Keratinocyte (primary cell): Measurements from ENCODE around the gene NOG. TPM values are rescaled to one million over a fixed set of nuclear protein-coding genes. Genes with fewer than 3 reads are reported as not detected.

ENCODE experiments used
- DNase-seq: peaks from one replicate; pipeline ENCODE4 v3.0.0-alpha.2; 2011; ENCODE audit warnings: low read depth, missing footprints, low spot score
- FAIRE-seq: peaks from 2 replicates; lab custom pipeline; 2011; peaks lifted over from hg19 to GRCh38; lab: Jason Lieb, UNC
- H2AFZ ChIP-seq: 2 replicates; pipeline ENCODE4 v1.6.0; 2012; ENCODE audit warnings: low read length, control low read depth, inconsistent platforms; ENCODE audit not compliant: control insufficient read depth
- H3K27ac ChIP-seq: 2 replicates; pipeline ENCODE4 v1.5.1; 2011; ENCODE audit warnings: low read length; ENCODE audit not compliant: control insufficient read depth, insufficient read depth
- H3K27me3 ChIP-seq: 3 replicates; pipeline ENCODE4 v1.6.0; 2011; ENCODE audit warnings: low read length; ENCODE audit not compliant: control insufficient read depth, insufficient read depth; ENCODE audit errors: extremely low read depth
- H3K36me3 ChIP-seq, 2 experiments: 2 replicates in 1 of 2; 3 replicates in 1 of 2; pipeline ENCODE4 v1.5.1; 2011; ENCODE audit warnings: low read length in 2 of 2, mild to moderate bottlenecking in 1 of 2; ENCODE audit not compliant: control insufficient read depth in 2 of 2, insufficient read depth in 2 of 2; ENCODE audit errors: extremely low read depth in 1 of 2
- H3K4me1 ChIP-seq: 3 replicates; pipeline ENCODE4 v1.5.1; 2011; ENCODE audit warnings: low read length; ENCODE audit not compliant: control insufficient read depth, insufficient read depth; ENCODE audit errors: extremely low read depth
- H3K4me2 ChIP-seq: 3 replicates; pipeline ENCODE4 v1.6.0; 2011; ENCODE audit warnings: low read depth, low read length; ENCODE audit not compliant: control insufficient read depth, insufficient read depth; ENCODE audit errors: extremely low read depth
- H3K4me3 ChIP-seq, 3 experiments: fragments of 200-600 bp in 1 of 3; sonication (generic) in 1 of 3; 2 replicates in 2 of 3; 3 replicates in 1 of 3; pipeline ENCODE4 v1.5.1; 2011 to 2016; ENCODE audit warnings: low read length in 3 of 3, mild to moderate bottlenecking in 3 of 3, control low read depth in 2 of 3, inconsistent platforms in 1 of 3, low read depth in 1 of 3, mixed read lengths in 1 of 3, mixed run types in 1 of 3, moderate library complexity in 1 of 3; ENCODE audit not compliant: control insufficient read depth in 2 of 3, insufficient read depth in 2 of 3; ENCODE audit errors: extremely low read depth in 1 of 3
- H3K79me2 ChIP-seq: 2 replicates; pipeline ENCODE4 v1.6.0; 2012; ENCODE audit warnings: low read length; ENCODE audit not compliant: control insufficient read depth, insufficient read depth
- H3K9ac ChIP-seq: 3 replicates; pipeline ENCODE4 v1.6.0; 2011; ENCODE audit warnings: low read length; ENCODE audit not compliant: control insufficient read depth, insufficient read depth; ENCODE audit errors: extremely low read depth
- H3K9me1 ChIP-seq: 3 replicates; pipeline ENCODE4 v1.6.0; 2011; ENCODE audit warnings: low read length; ENCODE audit not compliant: control insufficient read depth, insufficient read depth; ENCODE audit errors: extremely low read depth
- H3K9me3 ChIP-seq: 2 replicates; pipeline ENCODE4 v1.5.1; 2012; ENCODE audit warnings: low read depth, low read length; ENCODE audit not compliant: control insufficient read depth
- H4K20me1 ChIP-seq: 3 replicates; pipeline ENCODE4 v1.6.0; 2011; ENCODE audit warnings: low read length; ENCODE audit not compliant: control insufficient read depth, insufficient read depth; ENCODE audit errors: extremely low read depth
- EZH2 ChIP-seq: IDR thresholded peaks from one replicate; pipeline ENCODE4 v1.6.1; 2012; ENCODE audit warnings: inconsistent platforms, mild to moderate bottlenecking, low read length, moderate library complexity
- dilution Hi-C: fragments of 300-500 bp; cut with MboI; formaldehyde crosslinking; loops from one replicate; pipeline ENCODE4 v1.7.0; 2020; ENCODE audit warnings: low sequenced_read_pairs; ENCODE audit not compliant: extremely low pct_ligation_motif_present
- polyA plus RNA-seq, 5 experiments: library from polyadenylated mRNA; depleted of rRNA in 3 of 5; stranded (reverse) in 3 of 5; stranded (forward) in 1 of 5; unstranded in 1 of 5; fragments of >200 nt; gene quantifications; 1 replicate in 1 of 5; 2 replicates in 3 of 5; 3 replicates in 1 of 5; pipeline versions ENCODE4 v1.2.1 to v1.2.3, GENCODE V29; 2011 to 2012; ENCODE audit warnings: missing spikeins in 2 of 5, low read depth in 1 of 5, low replicate concordance in 1 of 5
- TF ChIP-seq, protein P1 (sequence below), 3 experiments: IDR thresholded peaks in 1 of 3; conservative IDR thresholded peaks in 1 of 3; optimal IDR thresholded peaks in 1 of 3; 2 replicates in 2 of 3; 3 replicates in 1 of 3; pipeline versions ENCODE3 to v1.5.1; 2011; ENCODE audit warnings: low read length in 3 of 3, mild to moderate bottlenecking in 3 of 3, moderate library complexity in 2 of 3, control low read depth in 1 of 3, inconsistent platforms in 1 of 3; ENCODE audit not compliant: insufficient read depth in 2 of 3; ENCODE audit errors: extremely low read depth in 1 of 3

NOG gene
- polyA plus RNA-seq, 1 donor (not counting 4 experiments of a cell fraction or from before 2014, with no cell fraction given), result 0.68 TPM

DNA sequence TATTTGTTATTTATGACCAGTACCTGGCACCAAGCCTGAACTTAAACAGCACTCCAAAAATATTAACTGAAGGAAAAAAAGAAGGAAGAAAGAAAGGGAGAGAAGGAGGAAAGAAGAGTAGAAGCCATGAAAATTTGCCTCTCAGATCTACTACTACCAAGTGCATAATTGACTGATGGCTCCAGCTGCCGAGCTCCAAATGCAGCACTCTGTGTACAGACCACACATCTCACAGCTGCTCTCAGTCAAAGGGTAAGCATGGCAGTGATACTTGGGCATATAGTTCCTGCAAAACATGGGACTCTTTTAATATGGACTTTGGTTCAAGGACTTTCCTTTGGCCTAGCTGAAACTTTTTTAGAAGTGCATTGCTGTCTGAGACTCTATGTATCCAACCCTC lies 44.0 kb upstream of the NOG start:
- no peak overlapping the region for H2AFZ ChIP-seq
- no peak overlapping the region for H3K27ac ChIP-seq
- DNase-seq (no peak), FAIRE-seq (no peak)
- H3K4me1 ChIP-seq, result no peaks in the 10 kb centered on the region
- H3K4me3 ChIP-seq, result no peak overlapping the region
- H3K9me1 ChIP-seq, result no peaks in the 10 kb centered on the region
- no peaks in the 10 kb centered on the region for H4K20me1 ChIP-seq
- H3K9me3 ChIP-seq, result no peaks in the 10 kb centered on the region
- H3K36me3 ChIP-seq, result no peaks in the 10 kb centered on the region
- dilution Hi-C loops, result no loop called here
- H3K4me2 ChIP-seq, result no peak overlapping the region
- no peak overlapping the region for H3K9ac ChIP-seq
- TF ChIP-seq, protein P1, sequence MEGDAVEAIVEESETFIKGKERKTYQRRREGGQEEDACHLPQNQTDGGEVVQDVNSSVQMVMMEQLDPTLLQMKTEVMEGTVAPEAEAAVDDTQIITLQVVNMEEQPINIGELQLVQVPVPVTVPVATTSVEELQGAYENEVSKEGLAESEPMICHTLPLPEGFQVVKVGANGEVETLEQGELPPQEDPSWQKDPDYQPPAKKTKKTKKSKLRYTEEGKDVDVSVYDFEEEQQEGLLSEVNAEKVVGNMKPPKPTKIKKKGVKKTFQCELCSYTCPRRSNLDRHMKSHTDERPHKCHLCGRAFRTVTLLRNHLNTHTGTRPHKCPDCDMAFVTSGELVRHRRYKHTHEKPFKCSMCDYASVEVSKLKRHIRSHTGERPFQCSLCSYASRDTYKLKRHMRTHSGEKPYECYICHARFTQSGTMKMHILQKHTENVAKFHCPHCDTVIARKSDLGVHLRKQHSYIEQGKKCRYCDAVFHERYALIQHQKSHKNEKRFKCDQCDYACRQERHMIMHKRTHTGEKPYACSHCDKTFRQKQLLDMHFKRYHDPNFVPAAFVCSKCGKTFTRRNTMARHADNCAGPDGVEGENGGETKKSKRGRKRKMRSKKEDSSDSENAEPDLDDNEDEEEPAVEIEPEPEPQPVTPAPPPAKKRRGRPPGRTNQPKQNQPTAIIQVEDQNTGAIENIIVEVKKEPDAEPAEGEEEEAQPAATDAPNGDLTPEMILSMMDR (optimal IDR thresholded peaks at IDR 0.05 in 1 of 3, IDR thresholded peaks at IDR 0.05 in 1 of 3, conservative IDR thresholded peaks at IDR 0.05 in 1 of 3; ENCODE audit: extremely low read depth in 1 of 3, insufficient read depth in 2 of 3, low read length in 3 of 3), result no peak
- no peak for TF ChIP-seq EZH2
- no peaks in the 10 kb centered on the region for H3K79me2 ChIP-seq
- H3K27me3 ChIP-seq, result no peaks in the 10 kb centered on the region

DNA sequence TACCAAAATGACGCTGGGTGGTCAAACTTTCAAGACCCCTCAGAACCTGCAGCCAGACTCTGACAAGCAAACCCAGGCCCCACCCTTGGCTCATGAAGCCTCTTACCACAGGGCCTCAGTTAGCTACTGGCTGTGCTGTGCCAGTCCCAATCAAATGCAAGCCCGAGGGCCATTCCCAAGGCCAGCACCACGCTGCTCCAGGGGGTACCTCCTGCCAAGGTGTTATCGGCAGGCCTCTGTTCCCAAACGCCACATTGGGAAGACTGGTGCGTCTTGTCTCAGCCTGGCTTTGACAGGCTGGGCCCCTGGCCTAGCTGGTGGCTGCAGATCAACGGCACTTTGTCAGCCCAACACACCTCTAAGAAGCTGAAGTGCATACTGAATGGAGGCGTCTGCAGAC lies 35.8 kb upstream of the NOG start:
- dilution Hi-C loops, result no loop called here
- H3K9ac ChIP-seq, result no peak overlapping the region
- no peak overlapping the region for H3K4me3 ChIP-seq
- H4K20me1 ChIP-seq, result no peaks in the 10 kb centered on the region
- H3K27ac ChIP-seq, result no peak overlapping the region
- no peaks in the 10 kb centered on the region for H3K9me1 ChIP-seq
- FAIRE-seq, result no peak
- H3K9me3 ChIP-seq, result no peaks in the 10 kb centered on the region
- no peak overlapping the region for H3K4me2 ChIP-seq
- H3K79me2 ChIP-seq, result no peaks in the 10 kb centered on the region
- H3K36me3 ChIP-seq, result no peaks in the 10 kb centered on the region
- H3K4me1 ChIP-seq, result no peaks in the 10 kb centered on the region
- no peak overlapping the region for H2AFZ ChIP-seq
- no peaks in the 10 kb centered on the region for H3K27me3 ChIP-seq
- no peak for DNase-seq
- TF ChIP-seq EZH2, result no peak
- TF ChIP-seq, protein P1 (optimal IDR thresholded peaks at IDR 0.05 in 1 of 3, IDR thresholded peaks at IDR 0.05 in 1 of 3, conservative IDR thresholded peaks at IDR 0.05 in 1 of 3; ENCODE audit: extremely low read depth in 1 of 3, insufficient read depth in 2 of 3, low read length in 3 of 3), result no peak
